ENCODE results near the gene CSK.

GRCh38 chr15:74838137-74838516, 56.2 kb downstream of the CSK start:
- TF ChIP-seq EZH2 (IDR thresholded peaks at IDR 0.05) (no peak), POLR2AphosphoS5 (IDR thresholded peaks at IDR 0.05; ENCODE audit: borderline replicate concordance, low read depth, low read length) (no peak)
